ENCODE measurements around the gene TP63.
"Not testable (repeated sequence)": the region's sequence is repeated elsewhere in the genome, so short reads cannot be mapped to it uniquely, and the experiment has no call there.

TP63 gene

DNA sequence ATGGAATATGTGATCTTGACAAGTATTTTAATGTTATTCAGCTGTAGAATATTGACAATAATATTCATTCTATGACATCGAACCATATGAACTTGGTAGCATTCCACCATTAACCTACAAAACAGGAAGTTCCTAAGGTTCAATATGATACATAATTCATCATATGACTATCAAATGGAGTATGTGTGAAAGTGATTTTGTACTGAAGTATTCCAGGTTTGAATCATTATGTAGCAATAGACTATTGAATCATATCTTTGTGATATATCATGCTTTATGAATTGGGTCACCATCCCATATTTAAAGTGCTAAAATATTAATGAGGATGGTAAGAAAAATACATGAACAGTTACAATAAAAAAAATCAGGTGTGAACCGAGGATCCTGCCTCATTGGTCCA, 95.1 kb downstream of the TP63 start:
- DNase-seq (ENCODE audit: low read depth in 2 of 2), result no peak

DNA sequence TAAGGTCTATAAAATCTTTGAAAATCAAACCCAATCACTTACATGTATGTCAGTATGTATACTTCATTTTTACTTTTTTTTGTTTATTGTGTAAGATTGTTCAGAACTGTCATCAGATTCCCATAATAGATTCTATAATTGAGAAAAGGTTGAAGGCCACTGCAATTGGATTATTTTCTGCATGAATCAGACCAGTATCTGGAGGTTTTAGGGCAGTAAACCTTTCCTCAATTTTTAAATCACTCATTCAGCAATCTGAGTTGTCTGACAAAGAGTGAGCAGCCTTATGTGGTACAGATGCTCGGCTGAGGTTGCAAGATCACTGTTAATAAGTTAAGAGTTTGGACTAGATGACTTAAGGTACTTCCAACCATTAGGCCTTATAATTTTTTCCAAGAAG, 96.0 kb downstream of the TP63 start:
- DNase-seq (ENCODE audit: low read depth in 2 of 2), result no peak

DNA sequence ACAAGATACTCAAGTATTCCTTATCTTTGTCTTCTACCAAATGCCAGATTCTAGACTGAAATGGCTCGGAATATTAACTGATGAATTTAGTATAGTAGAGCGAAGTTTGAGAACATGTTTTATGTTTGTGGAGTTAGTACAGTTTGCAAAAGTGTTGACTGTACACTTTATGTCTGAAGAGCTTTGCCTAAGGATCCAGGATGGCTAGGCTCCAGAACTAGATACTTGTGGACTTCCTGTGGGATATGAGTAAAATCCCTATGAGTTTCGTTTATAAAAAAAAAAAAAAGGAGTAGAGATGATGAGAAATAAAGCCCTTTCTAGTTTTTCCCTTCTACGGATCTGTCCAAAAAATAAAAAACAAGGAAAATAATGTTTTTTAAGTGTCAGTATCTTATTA, 96.7 kb downstream of the TP63 start:
- DNase-seq (ENCODE audit: low read depth in 2 of 2), result no peak

DNA sequence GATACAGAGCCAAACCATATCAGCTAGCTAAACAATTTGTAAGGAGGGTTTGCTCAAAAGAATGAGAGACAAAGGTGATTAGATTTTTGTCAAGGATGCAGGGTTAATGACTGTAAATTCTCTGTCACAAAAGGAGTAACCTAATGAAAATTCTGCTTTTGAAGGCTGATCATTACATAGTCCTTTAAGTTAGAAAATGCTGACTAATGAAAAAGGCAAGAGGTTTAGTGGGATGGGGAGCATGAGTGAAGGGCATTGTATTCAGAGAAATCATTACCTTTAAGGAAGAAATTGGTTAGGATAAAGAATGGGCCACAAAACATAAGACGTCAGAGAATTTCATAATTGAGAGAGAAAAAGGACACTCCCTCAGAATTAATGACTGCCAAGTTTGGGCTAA, 97.7 kb downstream of the TP63 start:
- DNase-seq (ENCODE audit: low read depth in 2 of 2), result no peak

DNA sequence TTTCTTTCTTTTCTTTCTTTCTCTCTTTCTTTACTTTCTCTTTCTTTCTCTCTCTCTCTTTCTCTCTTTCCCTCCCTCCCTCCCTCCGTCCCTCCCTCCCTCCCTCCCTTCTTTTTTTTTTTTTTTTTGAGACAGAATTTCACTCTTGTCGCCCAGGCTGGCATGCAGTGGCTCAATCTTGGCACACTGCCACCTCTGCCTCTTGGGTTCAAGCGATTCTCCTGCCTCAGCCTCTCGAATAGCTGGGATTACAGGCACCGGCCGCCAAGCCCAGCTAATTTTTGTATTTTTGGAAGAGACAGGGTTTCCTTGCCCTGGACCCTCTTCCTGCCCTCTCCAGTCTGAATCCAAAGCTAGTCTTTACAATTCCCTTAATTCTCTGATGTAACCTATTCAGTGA, 102.9 kb downstream of the TP63 start:
- no peak for DNase-seq (ENCODE audit: low read depth in 2 of 2)

DNA sequence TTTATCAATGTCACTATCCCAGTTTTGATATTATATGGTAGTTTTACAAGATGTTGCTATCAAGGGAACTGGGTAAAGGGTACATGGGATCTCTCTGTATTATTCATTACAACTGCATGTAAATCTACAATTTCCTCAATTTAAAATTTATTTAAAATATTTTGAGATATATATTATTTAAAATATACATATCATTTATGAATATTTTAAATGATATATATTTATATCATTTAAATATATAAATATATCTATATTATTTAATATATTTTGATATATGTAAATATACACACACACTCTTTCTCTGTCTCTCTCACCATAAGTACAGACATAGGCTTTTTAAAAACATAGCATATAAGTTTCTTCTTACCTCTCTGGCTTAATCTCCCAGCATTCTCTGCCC, 104.7 kb downstream of the TP63 start:
- no peak for DNase-seq (ENCODE audit: low read depth in 2 of 2)

DNA sequence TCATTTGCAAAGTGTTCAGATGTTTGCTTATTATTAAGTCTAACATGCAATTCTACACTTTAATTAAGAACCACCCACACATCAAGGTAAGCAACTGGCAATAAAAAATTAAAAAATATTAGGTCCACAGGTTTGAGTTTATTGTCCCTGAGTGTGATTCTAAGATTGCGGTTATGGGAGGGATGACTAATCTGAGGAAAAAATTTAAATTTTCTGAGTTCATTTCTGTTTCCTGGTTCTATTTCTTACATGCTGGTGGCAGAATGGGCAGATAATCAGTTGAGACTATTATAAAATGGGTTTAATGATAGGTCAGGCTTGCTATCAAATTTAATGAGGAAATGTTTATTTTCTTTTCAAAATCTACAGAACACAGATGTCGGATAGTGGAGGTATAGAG, 105.9 kb downstream of the TP63 start:
- no peak for DNase-seq (ENCODE audit: low read depth in 2 of 2)

DNA sequence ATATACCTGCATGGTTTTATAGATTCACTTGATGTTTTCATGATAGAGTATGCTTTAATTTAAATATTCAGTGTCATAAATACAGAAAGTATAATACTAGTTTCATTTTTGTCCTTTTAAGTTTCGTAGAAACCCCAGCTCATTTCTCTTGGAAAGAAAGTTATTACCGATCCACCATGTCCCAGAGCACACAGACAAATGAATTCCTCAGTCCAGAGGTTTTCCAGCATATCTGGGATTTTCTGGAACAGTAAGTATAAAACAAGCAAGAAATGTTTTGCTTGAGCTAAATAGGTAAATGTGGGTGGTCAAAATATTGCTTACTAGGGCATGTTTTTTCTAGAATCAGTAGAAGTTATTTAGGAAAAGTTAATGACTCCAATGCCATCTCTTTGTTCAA, 106.4 kb downstream of the TP63 start:
- no peak for DNase-seq (ENCODE audit: low read depth in 2 of 2)

DNA sequence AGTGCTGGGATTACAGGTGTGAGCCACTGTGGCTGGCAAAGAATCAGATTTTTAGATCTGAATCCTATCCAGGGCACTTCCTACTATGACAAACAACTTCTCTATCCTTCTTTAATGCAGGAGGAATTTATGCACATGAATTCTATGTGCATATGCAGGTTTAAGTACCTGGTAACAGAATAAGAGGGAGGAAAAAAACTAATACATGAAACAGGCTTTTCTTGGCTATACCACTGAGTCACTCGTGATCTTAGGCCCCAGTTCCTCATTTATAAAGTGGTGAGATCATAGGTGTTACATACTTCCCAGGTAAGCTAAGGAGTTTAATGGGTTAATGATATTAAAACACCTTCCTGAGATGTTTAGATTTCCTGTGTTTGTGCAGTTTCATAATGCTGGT, 108.2 kb downstream of the TP63 start:
- no peak for DNase-seq (ENCODE audit: low read depth in 2 of 2)

DNA sequence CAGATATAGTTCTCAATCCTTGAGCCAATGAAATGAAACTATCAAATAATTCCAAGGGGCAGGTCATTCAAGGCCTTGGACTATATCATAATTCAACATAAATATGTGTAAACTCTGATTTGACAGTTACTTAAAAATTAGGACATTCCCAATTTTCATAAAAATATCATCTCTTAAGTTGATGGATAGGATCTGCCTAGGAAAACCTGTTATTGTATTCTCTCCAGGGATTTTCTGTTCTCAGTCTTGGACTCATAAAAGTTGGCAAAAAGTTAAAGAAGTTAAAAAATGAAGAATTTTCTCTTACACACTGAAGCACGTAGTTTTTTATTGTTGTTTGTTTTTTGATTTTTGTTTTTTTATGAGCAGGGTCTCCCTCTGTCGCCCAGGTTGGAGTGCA, 109.0 kb downstream of the TP63 start:
- no peak for DNase-seq (ENCODE audit: low read depth in 2 of 2)

DNA sequence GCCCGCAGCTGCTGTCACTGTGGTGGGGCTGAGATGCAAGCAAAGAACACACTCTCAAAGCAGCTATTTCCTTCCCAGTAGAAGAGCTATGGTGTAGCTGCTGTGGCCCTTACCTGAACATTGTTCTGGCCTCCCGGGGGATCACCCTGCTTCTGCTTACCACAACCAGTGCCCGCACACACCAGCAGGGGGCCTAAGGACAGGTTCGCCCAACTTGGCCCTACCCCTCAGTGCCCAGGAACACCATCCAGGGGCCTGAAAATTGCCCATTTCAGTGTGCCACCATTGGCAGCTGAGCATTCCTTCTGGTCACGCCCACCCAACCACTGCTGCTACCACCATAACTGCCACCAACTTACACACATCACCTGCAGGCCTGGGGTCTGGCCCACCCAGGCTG, 113.0 kb downstream of the TP63 start:
- DNase-seq (ENCODE audit: low read depth in 2 of 2), result no peak

DNA sequence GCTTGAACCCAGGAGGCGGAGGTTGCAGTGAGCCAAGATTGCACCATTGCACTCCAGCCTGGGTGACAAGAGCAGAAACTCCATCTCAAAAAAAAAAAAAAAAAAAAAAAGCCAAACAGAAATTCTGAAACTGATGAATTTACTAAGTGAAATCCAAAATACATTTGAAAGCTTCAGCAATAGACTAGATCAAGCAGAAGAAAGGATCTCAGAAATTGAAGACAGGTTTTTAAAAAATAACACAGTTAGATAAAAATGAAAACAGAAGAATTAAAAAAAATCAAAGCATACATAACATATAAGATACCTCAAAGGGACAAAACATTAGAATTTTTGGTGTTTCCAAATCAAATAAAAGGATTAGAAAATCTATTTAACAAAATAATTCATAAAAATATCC, 114.4 kb downstream of the TP63 start:
- DNase-seq (ENCODE audit: low read depth in 2 of 2), result no peak

DNA sequence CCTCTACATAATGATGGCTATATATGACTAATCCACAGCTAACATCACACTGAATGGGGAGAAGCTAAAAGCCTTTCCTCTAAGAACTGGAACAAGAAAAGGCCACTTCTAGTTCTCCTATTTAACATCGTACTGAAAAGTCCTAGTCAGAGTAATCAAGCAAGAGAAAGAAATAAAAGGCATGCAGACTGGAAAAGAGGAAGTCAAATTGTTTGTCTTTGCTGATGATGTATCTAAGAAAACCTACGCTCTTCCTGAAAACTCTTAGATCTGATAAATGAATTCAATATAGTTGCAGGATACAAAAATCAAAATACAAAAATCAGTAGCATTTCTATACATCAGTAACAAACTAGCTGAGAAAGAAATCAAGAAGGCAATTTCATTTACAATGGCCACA, 116.9 kb downstream of the TP63 start:
- DNase-seq (ENCODE audit: low read depth in 2 of 2), result no peak

DNA sequence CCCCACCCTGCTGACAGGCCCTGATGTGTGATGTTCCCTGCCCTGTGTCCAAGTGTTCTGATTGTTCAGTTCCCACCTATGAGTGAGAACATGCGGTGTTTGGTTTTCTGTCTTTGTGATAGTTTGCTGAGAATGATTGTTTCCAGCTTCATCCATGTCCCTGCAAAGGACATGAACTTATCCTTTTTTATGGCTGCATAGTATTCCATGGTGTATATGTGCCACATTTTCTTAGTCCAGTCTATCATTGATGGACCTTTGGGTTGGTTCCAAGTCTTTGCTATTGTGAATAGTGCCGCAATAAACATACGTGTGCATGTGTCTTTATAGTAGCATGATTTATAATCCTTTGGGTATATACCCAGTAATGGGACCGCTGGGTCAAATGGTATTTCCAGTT, 119.8 kb downstream of the TP63 start:
- not testable (repeated sequence) for DNase-seq (ENCODE audit: low read depth in 2 of 2)

DNA sequence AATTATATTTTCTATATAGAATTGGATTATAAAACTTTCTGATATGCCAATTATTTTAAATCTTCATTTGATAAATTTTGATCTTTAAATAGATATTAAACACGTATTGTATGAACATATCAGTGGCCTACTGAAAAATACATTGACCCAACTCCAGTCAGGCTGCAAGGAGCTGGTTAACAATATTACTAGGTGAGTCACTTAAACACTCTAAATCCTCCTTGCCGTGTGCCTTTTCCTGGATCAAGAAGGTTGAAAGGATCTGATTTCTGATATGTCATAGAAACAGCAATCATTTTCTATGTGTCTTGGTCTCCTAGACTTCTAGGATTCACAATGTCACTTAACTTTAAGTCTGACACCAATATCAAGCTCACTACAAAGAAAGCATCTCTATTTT, 123.2 kb downstream of the TP63 start:
- no peak for DNase-seq (ENCODE audit: low read depth in 2 of 2)

DNA sequence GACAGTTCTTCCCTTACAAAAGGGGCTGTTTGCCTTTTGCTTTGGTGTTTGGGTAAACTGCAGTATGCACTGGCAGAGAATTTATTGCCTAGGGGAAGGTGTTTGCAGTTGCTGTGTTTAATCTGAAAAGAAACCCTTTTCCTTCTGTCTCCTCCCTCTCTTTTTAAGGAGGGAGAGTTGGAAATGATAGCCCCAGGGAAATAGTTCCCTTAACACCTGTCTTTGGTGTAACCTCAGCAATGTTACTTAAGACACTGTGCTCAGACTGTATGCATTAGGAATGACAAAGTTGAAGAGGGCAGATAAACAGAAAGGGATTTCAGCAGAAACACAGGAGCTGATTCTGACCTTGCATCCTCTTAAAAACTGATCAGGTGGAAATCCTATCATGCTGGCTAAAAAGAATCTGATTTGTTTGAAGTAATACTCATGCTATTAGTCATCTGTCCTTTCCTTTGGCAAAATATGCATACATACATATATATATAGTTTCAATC, 125.4 kb downstream of the TP63 start:
- DNase-seq (ENCODE audit: low read depth in 2 of 2), result no peak

DNA sequence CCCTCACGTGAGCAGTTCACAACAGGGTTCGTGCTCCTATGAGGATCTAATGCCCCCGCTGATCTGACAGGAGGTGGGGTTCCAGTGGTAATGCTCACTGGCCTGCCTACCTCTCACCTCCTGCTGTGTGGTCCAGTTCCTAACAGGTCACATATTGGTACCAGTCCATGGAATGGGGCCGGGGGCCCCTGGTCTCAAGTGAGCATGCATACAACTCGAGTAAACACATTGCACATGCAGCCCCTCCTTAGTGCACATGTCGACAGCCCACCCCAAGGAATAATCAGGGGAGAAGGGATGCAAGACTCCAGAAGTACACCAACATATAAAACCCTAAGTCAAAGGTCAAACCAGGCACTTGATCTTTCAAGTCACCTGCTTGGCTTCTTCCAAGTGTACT, 127.0 kb downstream of the TP63 start:
- DNase-seq (ENCODE audit: low read depth in 2 of 2), result no peak

DNA sequence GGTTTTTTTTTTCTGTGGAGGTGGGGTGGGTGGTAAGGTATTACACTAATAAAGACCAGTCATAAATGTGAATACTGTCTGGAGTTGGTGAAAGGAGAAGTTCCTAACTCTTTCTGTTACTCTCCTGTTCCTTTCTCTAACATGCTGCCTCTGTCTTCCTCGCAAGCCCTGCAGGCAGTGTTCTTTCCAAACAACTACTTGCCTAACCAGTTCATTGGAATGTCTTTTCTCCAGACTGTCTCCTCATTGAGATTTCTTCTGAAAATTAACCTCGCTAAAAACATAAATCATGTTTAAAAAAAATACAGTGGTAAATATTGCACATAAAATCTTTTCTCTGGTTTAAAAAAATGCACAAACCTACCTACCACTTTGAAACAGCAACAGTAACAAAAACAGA, 135.2 kb downstream of the TP63 start:
- DNase-seq (ENCODE audit: low read depth in 2 of 2), result no peak

DNA sequence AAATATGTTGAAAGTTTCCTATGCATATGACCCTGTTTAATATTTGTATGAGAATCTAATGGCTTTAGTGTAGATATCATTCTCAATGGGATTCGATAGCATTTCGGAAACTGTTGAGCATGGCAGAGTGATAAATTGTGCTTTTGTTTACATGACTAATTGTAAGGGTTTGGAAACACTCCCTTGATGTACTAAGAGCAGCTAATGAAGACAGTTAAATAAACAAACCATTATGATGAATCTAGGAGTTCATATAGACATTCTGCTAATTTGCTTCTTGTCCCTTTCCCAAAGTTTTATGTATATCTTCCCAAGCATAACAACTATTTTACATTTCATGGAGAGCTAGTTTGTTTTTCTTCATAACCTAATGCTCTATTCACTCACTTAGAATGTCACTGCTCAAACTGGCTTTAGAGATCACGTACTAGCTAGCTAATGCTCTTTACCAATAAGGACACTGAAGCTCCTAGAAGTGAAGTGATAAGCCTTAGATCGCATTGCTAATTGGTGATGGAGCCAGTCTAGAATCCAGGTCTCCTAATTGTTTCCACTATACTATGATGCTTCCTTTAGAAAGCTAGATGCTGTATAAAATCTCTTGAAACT, 140.8 kb downstream of the TP63 start:
- DNase-seq (ENCODE audit: low read depth in 2 of 2), result no peak

DNA sequence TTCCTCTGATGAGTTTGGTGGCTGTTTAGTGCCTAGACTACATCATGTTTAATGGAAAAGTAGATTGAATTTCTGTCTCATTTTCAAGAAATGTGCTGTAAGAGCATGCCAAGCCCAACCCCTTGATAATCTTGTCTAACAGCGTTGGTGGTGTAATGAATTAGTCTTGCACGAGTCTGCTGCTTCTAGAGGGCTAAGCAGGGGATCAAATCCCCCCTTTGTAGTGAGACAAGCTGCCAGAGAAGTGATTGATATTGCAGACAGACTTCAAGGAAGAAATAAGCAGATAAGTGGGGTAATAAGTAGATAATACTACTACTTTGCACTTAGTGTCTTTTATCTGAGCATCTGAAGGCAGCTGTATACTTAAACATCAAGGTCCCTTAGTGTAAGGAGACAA, 141.4 kb downstream of the TP63 start:
- no peak for DNase-seq (ENCODE audit: low read depth in 2 of 2)

DNA sequence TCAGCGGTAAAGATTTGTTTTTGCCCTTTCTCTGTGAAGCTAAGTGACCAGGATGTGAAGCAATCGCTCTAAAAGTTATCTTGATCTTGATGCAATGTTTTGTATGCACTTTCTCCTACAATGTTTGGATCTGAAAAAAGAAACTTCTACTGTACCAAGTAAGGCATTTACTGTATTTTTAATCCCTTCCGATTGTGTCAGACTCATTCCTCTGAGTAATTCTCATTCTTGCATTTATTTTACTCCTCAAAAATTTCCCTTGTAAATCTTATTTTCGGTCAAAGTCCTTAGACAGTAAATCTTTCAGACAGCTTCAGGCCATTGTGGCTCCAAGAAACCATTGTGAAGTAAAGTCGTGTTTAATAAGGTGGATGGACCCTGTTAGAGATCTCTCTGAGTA, 141.9 kb downstream of the TP63 start:
- no peak for DNase-seq (ENCODE audit: low read depth in 2 of 2)

DNA sequence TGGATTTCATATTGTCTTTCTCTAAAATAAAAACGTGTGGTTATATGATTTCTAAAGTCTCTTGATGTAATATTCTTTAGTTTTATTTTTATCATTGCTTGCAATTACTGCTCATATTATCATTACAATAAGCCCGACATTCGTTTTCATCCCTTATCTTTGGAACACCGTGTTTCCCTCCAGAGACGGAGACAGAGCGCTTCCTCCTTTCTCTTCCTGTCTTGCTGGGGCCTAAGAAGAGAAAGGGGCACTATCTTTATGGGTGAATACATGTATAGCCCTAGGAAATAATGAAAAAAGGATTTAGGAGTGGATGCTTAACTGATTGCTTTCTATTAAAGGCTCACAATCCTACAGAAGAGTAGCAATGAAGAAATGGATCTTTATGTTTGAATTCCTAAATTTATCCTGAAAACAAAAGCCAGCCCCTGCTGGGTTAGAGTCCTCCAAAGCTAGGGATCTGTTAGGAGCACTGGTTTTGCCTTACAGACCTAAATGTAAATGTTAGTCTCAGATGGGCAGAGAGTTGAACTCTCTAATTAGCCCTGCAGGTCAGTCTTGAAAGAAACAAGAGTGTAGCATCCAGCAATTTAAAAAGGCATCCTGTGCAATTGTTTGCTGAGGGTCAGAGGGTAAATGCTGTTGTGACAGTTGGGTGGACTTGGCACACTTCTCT, 145.1 kb downstream of the TP63 start:
- DNase-seq (ENCODE audit: low read depth in 2 of 2), result no peak

DNA sequence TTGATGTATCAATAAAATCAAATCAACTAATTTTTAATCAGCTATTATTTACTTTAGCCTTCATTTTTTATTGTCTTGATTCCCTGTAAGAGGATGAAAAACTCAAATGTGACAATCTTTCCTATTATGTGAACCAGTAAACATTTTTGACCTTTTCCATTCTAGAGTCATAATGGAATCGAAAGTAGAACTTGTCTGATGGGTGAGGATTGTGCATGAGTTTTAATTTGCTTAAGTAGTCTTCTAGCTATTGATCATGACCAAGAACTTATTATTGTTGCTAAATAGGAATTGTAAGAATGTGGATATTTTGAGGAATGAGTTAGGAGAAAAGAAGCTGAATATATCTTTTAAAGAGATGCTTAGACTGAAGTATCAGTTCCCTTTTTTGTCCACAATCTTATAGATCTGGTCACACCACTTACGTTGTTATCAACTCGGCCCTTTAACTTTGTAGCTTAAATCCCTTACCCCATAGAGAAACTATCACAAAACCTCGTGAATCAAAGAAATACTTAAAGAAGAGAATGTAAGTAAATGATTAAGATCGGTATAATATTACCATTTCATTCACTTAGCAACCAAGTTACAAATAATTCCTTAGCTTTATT, 147.3 kb downstream of the TP63 start:
- DNase-seq (ENCODE audit: low read depth in 2 of 2), result no peak

DNA sequence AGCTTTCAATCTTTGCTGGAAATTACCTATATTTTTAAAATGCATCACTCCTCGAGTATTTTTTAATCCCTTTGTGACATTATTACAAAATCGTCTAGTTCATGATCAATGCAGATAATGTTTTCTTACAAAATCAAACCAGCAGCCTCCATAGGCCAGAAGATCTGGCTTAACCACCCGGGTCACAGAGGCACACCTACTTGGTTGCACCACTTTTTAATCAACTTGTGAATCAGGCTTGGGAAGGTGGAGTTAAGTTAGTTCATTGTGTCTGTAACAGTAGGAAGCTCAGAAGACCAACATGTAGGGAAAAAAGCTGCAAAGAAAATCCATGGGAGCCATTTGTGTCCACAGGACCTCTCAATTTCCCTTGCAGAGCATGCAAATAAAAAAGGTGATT, 148.0 kb downstream of the TP63 start:
- no peak for DNase-seq (ENCODE audit: low read depth in 2 of 2)
